Measurements from ENCODE around the gene PARVA.

DNA sequence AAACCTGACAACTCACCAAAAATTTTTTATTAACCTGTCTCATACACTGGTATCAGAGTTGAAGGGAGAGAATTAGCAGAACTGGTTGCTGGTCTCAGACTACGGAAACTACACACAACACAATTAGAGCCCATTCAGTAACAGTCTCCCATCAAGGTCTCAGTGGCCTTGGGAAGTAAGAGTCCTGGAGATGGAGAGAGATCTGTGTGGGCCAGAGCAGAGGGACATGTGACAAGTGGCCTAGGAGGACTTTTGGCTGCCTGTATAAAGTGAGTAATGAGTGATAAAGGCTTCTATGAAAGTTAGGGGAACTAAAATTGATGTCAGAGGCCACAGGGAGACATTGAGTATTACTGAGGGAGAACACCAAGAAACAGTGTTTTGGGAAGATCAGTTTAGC is 58.9 kb downstream of the PARVA start:
- TF ChIP-seq POLR2A (IDR thresholded peaks at IDR 0.05; ENCODE audit: low read depth, low read length) (no peak), POLR2AphosphoS5 (IDR thresholded peaks at IDR 0.05; ENCODE audit: low read depth, low read length) (no peak)
